GM19468 (cell line): ENCODE data around the gene RYR1.
"Not testable (repeated sequence)": the region's sequence is repeated elsewhere in the genome, so short reads cannot be mapped to it uniquely, and the experiment has no call there.

Experiments
- ATAC-seq: cut with Tn5 transposase; IDR thresholded peaks from one replicate; pipeline ENCODE4 v1.9.1; 2021; ENCODE audit warnings: mild to moderate bottlenecking, moderate library complexity, moderate number of reproducible peaks; ENCODE audit not compliant: unreplicated experiment; ENCODE audit errors: extremely low read depth

The RYR1 gene

GRCh38 chr19:38507551-38508127, 74.1 kb downstream of the RYR1 start:
- no peak for ATAC-seq

GRCh38 chr19:38508507-38508906, 75.0 kb downstream of the RYR1 start:
- ATAC-seq = no peak

GRCh38 chr19:38509027-38509426, 75.5 kb downstream of the RYR1 start:
- ATAC-seq = no peak

- no peak for ATAC-seq
Observed at GRCh38 chr19:38511074-38511708, 77.7 kb downstream of the RYR1 start.

- ATAC-seq = no peak
Observed at GRCh38 chr19:38512277-38512676, 78.8 kb downstream of the RYR1 start.

GRCh38 chr19:38513156-38513555, 79.7 kb downstream of the RYR1 start:
- ATAC-seq = not testable (repeated sequence)

- ATAC-seq = no peak
Observed at GRCh38 chr19:38513762-38514167, 80.3 kb downstream of the RYR1 start.

GRCh38 chr19:38514812-38515633, 81.5 kb downstream of the RYR1 start:
- no peak for ATAC-seq

- no peak for ATAC-seq
Observed at GRCh38 chr19:38515896-38516295, 82.4 kb downstream of the RYR1 start.

- no peak for ATAC-seq
Observed at GRCh38 chr19:38516802-38517201, 83.3 kb downstream of the RYR1 start.

- no peak for ATAC-seq
Observed at GRCh38 chr19:38517321-38517720, 83.8 kb downstream of the RYR1 start.

- not testable (repeated sequence) for ATAC-seq
Observed at GRCh38 chr19:38517980-38518379, 84.5 kb downstream of the RYR1 start.

- ATAC-seq = no peak
Observed at GRCh38 chr19:38519168-38519567, 85.7 kb downstream of the RYR1 start.

GRCh38 chr19:38519988-38520387, 86.5 kb downstream of the RYR1 start:
- no peak for ATAC-seq

- ATAC-seq = no peak
Observed at GRCh38 chr19:38522915-38523314, 89.4 kb downstream of the RYR1 start.

GRCh38 chr19:38523319-38523718, 89.8 kb downstream of the RYR1 start:
- ATAC-seq = no peak

- ATAC-seq = no peak
Observed at GRCh38 chr19:38524369-38524768, 90.9 kb downstream of the RYR1 start.

- ATAC-seq = no peak
Observed at GRCh38 chr19:38524994-38525634, 91.6 kb downstream of the RYR1 start.

- no peak for ATAC-seq
Observed at GRCh38 chr19:38526430-38526829, 92.9 kb downstream of the RYR1 start.

GRCh38 chr19:38527466-38528136, 94.1 kb downstream of the RYR1 start:
- ATAC-seq = no peak
